ENCODE results near the gene UNC5B. TPM values are rescaled to one million over a fixed set of nuclear protein-coding genes. Genes with fewer than 3 reads are reported as not detected.

UNC5B gene
- total RNA-seq, 1 donor from 2014 or later: 3.7 TPM

DNA sequence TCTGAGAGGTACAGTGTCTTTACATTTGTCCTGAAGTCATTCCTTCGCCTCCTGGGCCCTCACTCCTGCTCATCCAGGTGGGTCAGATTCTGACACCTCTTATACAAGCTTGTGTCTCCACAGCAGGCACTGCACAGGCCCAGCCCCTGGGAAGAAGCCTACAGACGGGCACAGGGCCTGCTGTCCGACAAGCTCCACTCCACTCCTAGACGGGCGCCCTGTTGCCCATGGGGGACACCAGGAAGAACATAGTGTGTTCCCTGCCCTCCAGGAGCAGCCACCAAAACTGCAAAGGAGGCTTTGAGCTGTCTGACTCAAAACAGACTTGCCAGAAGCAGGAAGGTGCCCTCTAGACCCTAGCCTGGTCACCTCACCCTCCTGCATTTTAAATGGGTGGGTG, 61.1 kb downstream of the UNC5B start:
- H3K4me3 Mint-ChIP-seq (ENCODE audit: low read depth): no peak overlapping the region
- TF ChIP-seq, protein P1, sequence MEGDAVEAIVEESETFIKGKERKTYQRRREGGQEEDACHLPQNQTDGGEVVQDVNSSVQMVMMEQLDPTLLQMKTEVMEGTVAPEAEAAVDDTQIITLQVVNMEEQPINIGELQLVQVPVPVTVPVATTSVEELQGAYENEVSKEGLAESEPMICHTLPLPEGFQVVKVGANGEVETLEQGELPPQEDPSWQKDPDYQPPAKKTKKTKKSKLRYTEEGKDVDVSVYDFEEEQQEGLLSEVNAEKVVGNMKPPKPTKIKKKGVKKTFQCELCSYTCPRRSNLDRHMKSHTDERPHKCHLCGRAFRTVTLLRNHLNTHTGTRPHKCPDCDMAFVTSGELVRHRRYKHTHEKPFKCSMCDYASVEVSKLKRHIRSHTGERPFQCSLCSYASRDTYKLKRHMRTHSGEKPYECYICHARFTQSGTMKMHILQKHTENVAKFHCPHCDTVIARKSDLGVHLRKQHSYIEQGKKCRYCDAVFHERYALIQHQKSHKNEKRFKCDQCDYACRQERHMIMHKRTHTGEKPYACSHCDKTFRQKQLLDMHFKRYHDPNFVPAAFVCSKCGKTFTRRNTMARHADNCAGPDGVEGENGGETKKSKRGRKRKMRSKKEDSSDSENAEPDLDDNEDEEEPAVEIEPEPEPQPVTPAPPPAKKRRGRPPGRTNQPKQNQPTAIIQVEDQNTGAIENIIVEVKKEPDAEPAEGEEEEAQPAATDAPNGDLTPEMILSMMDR (IDR thresholded peaks at IDR 0.05; ENCODE audit: unreplicated experiment): no peak

GRCh38 chr10:71274901-71275796, 62.8 kb downstream of the UNC5B start:
- Mint-ChIP-seq H3K36me3 (ENCODE audit: insufficient read depth) (no peaks in the 10 kb centered on the region), H3K4me3 (ENCODE audit: low read depth) (no peak overlapping the region), H3K9me3 (ENCODE audit: low read depth) (no peaks in the 10 kb centered on the region), H3K27me3 (no peaks in the 10 kb centered on the region), H3K27ac (no peak overlapping the region), H3K4me1 (ENCODE audit: low read depth) (peaks cover 2% of the 10 kb centered on the region)
- no peak for DNase-seq (ENCODE audit: low spot score, unreplicated experiment)
- TF ChIP-seq, protein P1 (IDR thresholded peaks at IDR 0.05; ENCODE audit: unreplicated experiment): no peak

More for the DNA sequence above, 61.1 kb downstream of the UNC5B start:
- no peaks in the 10 kb centered on the region for H3K27me3 Mint-ChIP-seq
- H3K36me3 Mint-ChIP-seq (ENCODE audit: insufficient read depth): no peaks in the 10 kb centered on the region
- H3K9me3 Mint-ChIP-seq (ENCODE audit: low read depth): no peaks in the 10 kb centered on the region
- H3K27ac Mint-ChIP-seq: no peak overlapping the region
- peaks cover 2% of the 10 kb centered on the region for H3K4me1 Mint-ChIP-seq (ENCODE audit: low read depth)
- no peak for DNase-seq (ENCODE audit: low spot score, unreplicated experiment)

GRCh38 chr10:71276873-71277272, 64.5 kb downstream of the UNC5B start:
- Mint-ChIP-seq H3K4me1 (ENCODE audit: low read depth) (peaks cover 1% of the 10 kb centered on the region), H3K9me3 (ENCODE audit: low read depth) (no peaks in the 10 kb centered on the region), H3K27ac (no peak overlapping the region), H3K4me3 (ENCODE audit: low read depth) (no peak overlapping the region), H3K27me3 (no peaks in the 10 kb centered on the region), H3K36me3 (ENCODE audit: insufficient read depth) (no peaks in the 10 kb centered on the region)
- TF ChIP-seq, protein P1 (IDR thresholded peaks at IDR 0.05; ENCODE audit: unreplicated experiment): no peak
- DNase-seq (ENCODE audit: low spot score, unreplicated experiment): no peak

GRCh38 chr10:71277914-71278665, 65.7 kb downstream of the UNC5B start:
- DNase-seq (ENCODE audit: low spot score, unreplicated experiment): no peak
- H3K4me3 Mint-ChIP-seq (ENCODE audit: low read depth): no peak overlapping the region
- H3K27ac Mint-ChIP-seq: no peak overlapping the region
- TF ChIP-seq, protein P1 (IDR thresholded peaks at IDR 0.05; ENCODE audit: unreplicated experiment): no peak
- H3K9me3 Mint-ChIP-seq (ENCODE audit: low read depth): no peaks in the 10 kb centered on the region
- H3K4me1 Mint-ChIP-seq (ENCODE audit: low read depth): peaks cover 1% of the 10 kb centered on the region
- no peaks in the 10 kb centered on the region for H3K27me3 Mint-ChIP-seq
- no peaks in the 10 kb centered on the region for H3K36me3 Mint-ChIP-seq (ENCODE audit: insufficient read depth)
